ENCODE measurements around the gene HECTD4. TPM values are rescaled to one million over a fixed set of nuclear protein-coding genes. Genes with fewer than 3 reads are reported as not detected.

Gene HECTD4
- total and polyA plus RNA-seq, 2 of the 4 experiments (the other 2 are of a cell fraction): 12.9 to 13.0 TPM

DNA sequence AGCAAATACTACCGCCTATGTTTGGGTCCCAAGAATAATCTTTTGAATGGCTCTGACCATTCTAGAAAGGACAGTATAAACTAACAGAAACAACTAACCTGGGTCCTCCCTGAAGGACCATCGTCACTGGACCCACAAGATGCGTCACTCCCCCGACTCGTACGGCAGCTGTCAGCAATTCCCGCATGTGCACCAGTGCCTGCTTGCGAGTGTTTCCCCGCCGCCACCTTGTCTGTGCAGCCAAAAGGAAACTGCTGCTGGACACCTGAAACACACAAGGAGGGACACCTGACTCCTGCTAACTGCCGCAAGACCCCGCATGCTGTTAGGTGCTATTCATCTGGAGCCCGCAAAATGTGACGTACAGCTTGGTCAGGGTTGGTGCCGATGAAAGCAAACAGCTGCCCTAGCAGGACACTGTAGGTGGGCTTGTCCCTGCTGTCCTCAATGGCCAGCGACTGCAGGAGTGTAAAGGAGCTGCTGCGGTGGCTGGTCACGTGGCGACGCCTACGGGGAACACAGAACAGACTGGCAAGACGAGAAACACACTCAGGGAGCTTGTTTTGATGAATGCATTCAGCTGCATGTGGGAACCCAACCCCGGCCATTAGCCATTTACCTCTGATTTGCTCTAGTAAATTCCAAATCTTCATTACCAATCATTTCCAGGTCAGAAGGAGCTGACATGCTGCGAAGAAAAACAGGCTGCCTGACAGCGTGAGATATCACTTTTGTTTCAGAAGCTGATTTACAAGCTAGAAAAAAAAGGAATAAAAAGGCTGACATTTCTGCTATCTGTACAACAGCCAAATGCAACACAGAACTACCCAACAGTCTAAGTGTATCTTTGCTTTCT lies 138.7 kb downstream of the HECTD4 start:
- no peak overlapping the region for H3K56ac ChIP-seq (ENCODE audit: extremely low read depth, insufficient read depth, low read length)
- no peak overlapping the region for H3K23ac ChIP-seq (ENCODE audit: low read depth, low read length)
- H2BK15ac ChIP-seq (ENCODE audit: low read depth, low read length): no peak overlapping the region
- no TSS peak for BruUV-seq (replicated peaks)
- H4K91ac ChIP-seq (ENCODE audit: insufficient read depth, low read depth, low read length): no peak overlapping the region
- H2AFZ ChIP-seq (replicated peaks; ENCODE audit: low read length, poor library complexity): no peak overlapping the region
- no peaks in the 10 kb centered on the region for H3K79me1 ChIP-seq (ENCODE audit: low read depth in 1 of 2, low read length in 2 of 2)
- DNase-seq (no peak), ATAC-seq (ENCODE audit: low read depth) (no peak)
- no peak overlapping the region for H3K27ac ChIP-seq (ENCODE audit: insufficient read depth, low read length)
- no peaks in the 10 kb centered on the region for H3K9me3 ChIP-seq (ENCODE audit: control insufficient read depth, insufficient read depth, low read length)
- 93% methylated on average over 19 of the region's 25 CpGs; no CpG with 5 or more reads in 1 of the 2 experiments for WGBS, 2 experiments (ENCODE audit: extremely low coverage in 2 of 2, insufficient read length in 1 of 2)
- CTCF ChIA-PET: no interaction called here
- no peak overlapping the region for H3K4ac ChIP-seq (ENCODE audit: low read depth, low read length)
- POLR2A ChIA-PET (ENCODE audit: unreplicated experiment): no interaction called here
- no peaks in the 10 kb centered on the region for H3K4me1 ChIP-seq (ENCODE audit: control insufficient read depth, insufficient read depth, low read length)
- H4K5ac ChIP-seq (ENCODE audit: low read depth, low read length): no peak overlapping the region
- intact Hi-C loops (cut with micrococcal nuclease): no loop called here
- no peak overlapping the region for H4K8ac ChIP-seq (ENCODE audit: low read depth in 2 of 2, low read length in 2 of 2)
- H3K14ac ChIP-seq (replicated peaks; ENCODE audit: low read depth, low read length): no peak overlapping the region
- H2BK120ac ChIP-seq (ENCODE audit: low read depth, low read length): no peak overlapping the region
- H2BK5ac ChIP-seq (ENCODE audit: low read depth, low read length, poor library complexity, severe bottlenecking): no peak overlapping the region
- dilution Hi-C loops (cut with HindIII; ENCODE audit: low sequenced_read_pairs, unreplicated experiment): no loop called here
- H2BK20ac ChIP-seq (ENCODE audit: low read depth, low read length): no peak overlapping the region
- H4K20me1 ChIP-seq (ENCODE audit: insufficient read depth, low read length): no peaks in the 10 kb centered on the region
- in situ Hi-C loops (cut with MboI; ENCODE audit: low sequenced_read_pairs): no loop called here
- no peak overlapping the region for H3K4me3 ChIP-seq (ENCODE audit: insufficient read depth, low read depth, low read length)
- no peak overlapping the region for H3K4me2 ChIP-seq (ENCODE audit: low read depth, low read length)
- no peak for TF ChIP-seq RFX5 (IDR thresholded peaks at IDR 0.05; ENCODE audit: low read depth, low read length)
- TF ChIP-seq SMC3 (IDR thresholded peaks at IDR 0.05; ENCODE audit: low read depth, low read length): no peak
- no peak for TF ChIP-seq RCOR1 (IDR thresholded peaks at IDR 0.05; ENCODE audit: insufficient replicate concordance, low read length)
- TF ChIP-seq, protein P1, sequence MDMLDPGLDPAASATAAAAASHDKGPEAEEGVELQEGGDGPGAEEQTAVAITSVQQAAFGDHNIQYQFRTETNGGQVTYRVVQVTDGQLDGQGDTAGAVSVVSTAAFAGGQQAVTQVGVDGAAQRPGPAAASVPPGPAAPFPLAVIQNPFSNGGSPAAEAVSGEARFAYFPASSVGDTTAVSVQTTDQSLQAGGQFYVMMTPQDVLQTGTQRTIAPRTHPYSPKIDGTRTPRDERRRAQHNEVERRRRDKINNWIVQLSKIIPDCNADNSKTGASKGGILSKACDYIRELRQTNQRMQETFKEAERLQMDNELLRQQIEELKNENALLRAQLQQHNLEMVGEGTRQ (IDR thresholded peaks at IDR 0.05; ENCODE audit: low read depth, low read length): no peak
- TF ChIP-seq MAZ (IDR thresholded peaks at IDR 0.05; ENCODE audit: borderline replicate concordance, low read depth, low read length): no peak
- TF ChIP-seq RAD21 (IDR thresholded peaks at IDR 0.05; ENCODE audit: low read length): no peak
- TF ChIP-seq POLR2A (IDR thresholded peaks at IDR 0.05; ENCODE audit: low read depth, low read length): no peak
- no peak for TF ChIP-seq MXI1 (IDR thresholded peaks at IDR 0.05; ENCODE audit: borderline replicate concordance, low read depth, low read length)
- no peak for TF ChIP-seq CEBPB (IDR thresholded peaks at IDR 0.05; ENCODE audit: low read depth, low read length)
- TF ChIP-seq, protein P2, sequence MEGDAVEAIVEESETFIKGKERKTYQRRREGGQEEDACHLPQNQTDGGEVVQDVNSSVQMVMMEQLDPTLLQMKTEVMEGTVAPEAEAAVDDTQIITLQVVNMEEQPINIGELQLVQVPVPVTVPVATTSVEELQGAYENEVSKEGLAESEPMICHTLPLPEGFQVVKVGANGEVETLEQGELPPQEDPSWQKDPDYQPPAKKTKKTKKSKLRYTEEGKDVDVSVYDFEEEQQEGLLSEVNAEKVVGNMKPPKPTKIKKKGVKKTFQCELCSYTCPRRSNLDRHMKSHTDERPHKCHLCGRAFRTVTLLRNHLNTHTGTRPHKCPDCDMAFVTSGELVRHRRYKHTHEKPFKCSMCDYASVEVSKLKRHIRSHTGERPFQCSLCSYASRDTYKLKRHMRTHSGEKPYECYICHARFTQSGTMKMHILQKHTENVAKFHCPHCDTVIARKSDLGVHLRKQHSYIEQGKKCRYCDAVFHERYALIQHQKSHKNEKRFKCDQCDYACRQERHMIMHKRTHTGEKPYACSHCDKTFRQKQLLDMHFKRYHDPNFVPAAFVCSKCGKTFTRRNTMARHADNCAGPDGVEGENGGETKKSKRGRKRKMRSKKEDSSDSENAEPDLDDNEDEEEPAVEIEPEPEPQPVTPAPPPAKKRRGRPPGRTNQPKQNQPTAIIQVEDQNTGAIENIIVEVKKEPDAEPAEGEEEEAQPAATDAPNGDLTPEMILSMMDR (conservative IDR thresholded peaks at IDR 0.05; ENCODE audit: low read depth, low read length): no peak
- TF ChIP-seq FOS (IDR thresholded peaks at IDR 0.05; ENCODE audit: low read depth, low read length): no peak
- no peak overlapping the region for H2AK5ac ChIP-seq (ENCODE audit: low read depth, low read length)
- H3K27me3 ChIP-seq (ENCODE audit: control insufficient read depth, insufficient read depth, low read length): no peaks in the 10 kb centered on the region
- H3K36me3 ChIP-seq (ENCODE audit: control insufficient read depth, insufficient read depth, low read length): peaks cover 44% of the 10 kb centered on the region
- no peak overlapping the region for H3K18ac ChIP-seq (ENCODE audit: low read depth, low read length)
- no peak overlapping the region for H2AK9ac ChIP-seq (replicated peaks; ENCODE audit: low read depth, low read length, poor library complexity)
- no peak overlapping the region for H3K9ac ChIP-seq (ENCODE audit: low read depth, low read length)
- H3K9me1 ChIP-seq (ENCODE audit: insufficient read depth, low read length): no peaks in the 10 kb centered on the region; the same call in 1 of the 2 replicates

Measured in IMR-90 (cell line).